Kidney capillary endothelial cell (primary cell): Measurements from ENCODE around the gene ACIN1.

Experiments
- DNase-seq: peaks from one replicate; pipeline ENCODE4 v3.0.0-alpha.2; 2018; ENCODE audit warnings: low spot score

Gene ACIN1

GRCh38 chr14:23080474-23080873 is 14.5 kb downstream of the ACIN1 start:
- no peak for DNase-seq

GRCh38 chr14:23079716-23080115 is 15.2 kb downstream of the ACIN1 start:
- DNase-seq: no peak

- DNase-seq: peak; percentile 96
Observed at GRCh38 chr14:23078692-23079116, 16.2 kb downstream of the ACIN1 start.

DNA sequence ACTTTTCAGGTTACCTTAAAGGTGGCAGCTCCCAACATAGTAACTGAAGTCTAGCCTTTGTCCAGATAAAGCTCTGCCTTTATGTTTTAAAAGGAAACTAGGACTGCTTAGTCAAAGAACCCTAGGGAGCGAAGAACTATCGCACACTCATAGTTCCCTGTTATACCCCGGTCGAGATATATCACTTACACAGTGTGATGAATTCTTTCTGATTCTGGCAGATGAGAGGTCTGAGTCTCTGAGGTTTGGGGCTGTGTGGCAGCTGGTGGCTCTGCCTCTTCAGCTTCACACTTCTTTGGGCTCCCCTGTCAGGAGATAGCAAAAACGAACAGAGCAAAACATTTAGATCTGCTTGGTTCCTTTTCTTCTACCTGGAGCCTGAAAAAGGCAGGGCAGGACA is 17.0 kb downstream of the ACIN1 start:
- DNase-seq: no peak

GRCh38 chr14:23076785-23077408 is 18.0 kb downstream of the ACIN1 start:
- DNase-seq: no peak

- no peak for DNase-seq
Observed at GRCh38 chr14:23074906-23075305, 20.0 kb downstream of the ACIN1 start.

GRCh38 chr14:23071921-23072539 is 22.9 kb downstream of the ACIN1 start:
- no peak for DNase-seq

- DNase-seq: peak; percentile 73
Observed at GRCh38 chr14:23071244-23071920, 23.6 kb downstream of the ACIN1 start.

DNA sequence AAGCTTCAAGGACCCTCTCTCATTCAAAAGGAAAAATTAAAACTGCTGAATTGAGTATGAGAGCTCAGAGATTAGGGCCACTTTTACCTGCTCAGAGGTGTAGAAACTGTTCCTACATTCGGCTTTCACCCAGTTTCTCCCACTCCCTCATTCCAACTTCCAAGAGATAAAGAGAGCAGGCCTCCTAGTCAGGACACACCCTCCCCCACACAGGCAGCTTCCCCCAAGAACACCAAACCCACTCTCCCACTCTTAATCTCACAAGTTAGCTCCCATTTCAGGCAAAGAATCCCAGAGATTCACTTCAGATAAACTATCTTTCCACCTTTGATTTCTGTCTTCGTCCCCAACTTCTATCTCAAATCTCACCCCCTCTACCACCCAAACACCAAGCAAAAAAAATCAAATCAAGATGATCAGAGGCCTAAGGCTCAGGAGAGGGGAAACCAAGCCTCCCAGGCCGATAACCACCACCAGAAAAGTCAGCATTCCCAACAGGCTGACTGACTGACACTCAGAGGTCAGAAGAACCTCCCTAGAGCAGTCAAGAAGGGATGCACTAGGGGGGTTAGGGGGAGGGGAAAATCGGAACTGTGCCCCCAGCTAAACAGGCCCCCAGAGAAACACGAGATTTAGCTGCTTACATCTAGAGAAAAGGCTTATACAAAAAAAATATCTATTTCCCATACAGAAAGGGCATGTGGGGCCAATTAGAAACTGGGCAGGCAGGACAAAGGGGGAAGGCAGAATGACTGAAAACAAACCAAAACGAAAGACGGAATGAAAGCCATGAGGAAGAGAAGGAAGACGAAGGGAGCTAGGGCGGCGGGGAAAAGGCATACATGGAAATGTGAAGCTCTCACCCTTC is 24.4 kb downstream of the ACIN1 start:
- DNase-seq: no peak

GRCh38 chr14:23069413-23069806 is 25.5 kb downstream of the ACIN1 start:
- no peak for DNase-seq

DNA sequence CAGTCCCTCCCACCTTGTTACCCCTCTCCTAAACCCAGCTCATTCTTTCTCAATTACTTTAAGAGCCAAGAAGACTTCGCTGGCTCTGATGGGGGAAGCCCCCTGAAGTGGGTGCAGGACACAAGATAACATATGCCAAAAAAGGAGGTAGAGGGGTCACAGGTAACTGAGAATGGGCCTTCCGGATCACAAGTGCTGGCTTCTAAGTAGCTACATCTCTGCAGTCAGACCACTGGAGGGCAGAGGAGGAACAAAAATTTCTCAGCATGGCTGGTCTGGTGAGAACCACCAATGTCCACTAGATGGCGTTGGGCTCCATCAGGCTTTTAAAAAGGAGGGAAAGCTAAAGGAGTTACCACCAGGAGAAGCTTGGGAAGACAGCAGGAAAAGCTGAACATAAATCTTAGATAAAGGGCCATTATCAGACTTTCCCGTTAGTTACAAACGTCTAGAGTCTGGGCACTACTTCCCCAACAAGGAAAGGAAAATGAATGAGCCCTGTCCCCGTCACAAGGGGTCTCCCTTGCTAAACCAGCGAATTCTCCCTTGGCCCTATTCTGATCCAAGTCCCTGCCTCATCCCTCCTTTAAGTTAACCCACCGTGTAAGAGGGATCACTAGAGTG is 26.0 kb downstream of the ACIN1 start:
- peak; percentile 91 for DNase-seq

- DNase-seq: no peak
Observed at GRCh38 chr14:23067847-23068788, 26.8 kb downstream of the ACIN1 start.

GRCh38 chr14:23066855-23067744 is 27.8 kb downstream of the ACIN1 start:
- no peak for DNase-seq

- no peak for DNase-seq
Observed at GRCh38 chr14:23066368-23066767, 28.6 kb downstream of the ACIN1 start.

DNA sequence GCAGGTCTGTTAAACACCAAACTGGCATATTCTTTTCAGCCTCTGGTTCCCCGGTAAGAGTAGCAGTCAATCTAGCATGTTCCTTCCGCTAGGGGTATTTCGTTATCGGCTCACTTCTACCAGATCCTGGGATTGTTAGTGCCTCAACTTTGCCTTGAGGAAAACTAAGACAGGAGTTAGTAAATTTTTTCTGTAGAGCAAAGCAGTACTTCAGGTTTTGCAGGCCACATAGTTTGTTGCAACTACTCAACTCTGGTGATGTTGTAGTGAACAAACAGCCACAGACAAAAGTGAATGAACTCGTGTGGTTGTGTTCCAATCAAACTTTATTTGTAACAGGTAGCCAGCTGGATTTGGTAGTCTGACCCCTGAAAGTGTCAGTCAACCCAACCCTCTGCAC is 31.3 kb downstream of the ACIN1 start:
- DNase-seq: no peak

DNA sequence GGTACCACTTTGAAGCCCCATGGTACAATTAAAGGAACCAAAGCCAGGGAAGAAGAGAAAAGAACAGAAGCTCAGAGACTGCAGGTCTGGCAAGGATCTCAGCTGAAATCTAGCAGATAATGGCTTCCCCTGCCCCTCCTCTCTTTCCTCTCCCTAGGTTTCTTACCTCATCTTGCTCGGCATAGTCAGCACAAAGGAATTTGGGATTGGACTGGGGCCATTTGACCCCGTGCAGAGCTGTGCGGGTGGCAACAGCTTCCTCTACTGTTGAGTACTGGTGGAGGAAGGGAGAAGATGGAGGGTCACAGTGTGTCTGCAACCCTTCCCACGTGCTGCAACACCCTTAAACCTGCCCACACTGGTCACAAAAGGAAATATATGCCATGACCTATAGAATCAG is 32.9 kb downstream of the ACIN1 start:
- DNase-seq: peak; percentile 93

DNA sequence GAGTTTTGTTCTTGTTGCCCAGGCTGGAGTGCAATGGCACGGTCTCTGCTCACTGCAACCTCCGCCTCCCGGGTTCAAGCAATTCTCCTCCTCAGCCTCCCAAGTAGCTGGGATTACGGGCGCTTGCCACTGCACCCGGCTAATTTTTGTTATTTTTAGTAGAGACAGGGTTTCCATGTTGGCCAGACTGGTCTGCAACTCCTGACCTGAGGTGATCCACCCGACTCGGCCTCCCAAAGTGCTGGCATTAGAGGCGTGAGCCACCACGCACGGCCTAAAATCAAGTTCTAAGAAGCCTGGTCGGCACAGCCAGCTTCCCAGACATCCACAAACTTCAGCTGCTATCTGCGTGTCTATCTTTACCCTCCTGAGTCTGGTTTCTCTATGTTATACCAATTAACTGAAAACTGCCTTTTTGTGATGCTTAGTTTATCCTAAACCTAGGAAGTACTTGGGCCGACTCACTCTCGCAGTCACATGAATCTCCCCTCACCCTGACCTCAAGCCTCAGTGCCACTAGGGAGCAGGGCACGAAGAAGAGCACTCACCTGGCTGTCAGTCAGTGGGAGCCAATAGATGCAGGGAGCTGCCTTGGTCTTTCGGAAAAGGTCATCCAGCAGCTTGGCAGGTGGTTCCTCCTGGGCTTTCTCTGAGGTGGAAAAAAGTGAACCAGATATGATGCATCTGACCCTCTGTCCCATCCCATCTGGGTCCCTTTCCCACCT is 34.2 kb downstream of the ACIN1 start:
- no peak for DNase-seq

DNA sequence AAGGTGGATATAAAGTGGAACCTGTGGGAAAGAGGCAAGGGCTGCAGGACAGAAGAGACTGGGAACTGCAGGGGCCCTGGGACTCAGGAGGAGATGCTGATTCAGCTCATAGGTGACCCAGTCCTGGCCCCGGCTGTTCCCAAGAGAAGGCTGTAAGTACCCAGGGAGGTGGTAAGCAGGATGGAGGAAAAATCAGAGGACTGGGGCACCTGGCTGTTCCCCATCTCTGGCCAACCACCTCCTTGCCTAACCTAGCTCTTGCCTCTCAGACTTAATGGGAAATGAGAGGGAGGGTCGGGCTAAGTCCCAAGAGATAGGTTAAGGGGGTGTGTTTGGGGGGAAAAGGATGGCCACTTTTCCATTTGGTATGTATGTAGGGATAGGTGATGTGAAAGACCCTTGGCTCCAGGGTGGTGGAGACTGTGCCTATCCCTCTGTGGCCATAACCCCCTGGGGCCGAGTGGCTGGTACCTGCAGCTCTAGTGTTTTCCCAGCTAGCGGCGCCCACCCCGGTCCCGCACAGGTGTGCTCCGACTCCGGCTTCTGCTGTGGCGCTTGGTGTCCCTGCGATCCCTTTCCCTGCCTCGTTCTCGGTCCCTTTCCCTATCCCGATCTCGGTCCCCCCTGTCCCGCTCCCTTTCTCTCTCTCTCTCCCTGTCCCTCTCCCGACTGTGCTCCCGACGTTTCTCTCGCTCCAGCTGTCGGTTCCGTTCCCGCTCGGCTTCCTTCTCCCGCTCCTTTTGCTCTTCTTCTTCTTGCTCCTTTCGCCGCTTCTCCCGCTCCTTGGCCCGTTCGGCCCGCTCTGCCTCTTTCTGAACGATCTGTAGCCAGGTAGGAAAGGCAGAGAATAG is 36.1 kb downstream of the ACIN1 start:
- DNase-seq: no peak
